Measurements from ENCODE around the gene PARP4.
"Not testable (repeated sequence)": the region's sequence is repeated elsewhere in the genome, so short reads cannot be mapped to it uniquely, and the experiment has no call there.

Gene PARP4

DNA sequence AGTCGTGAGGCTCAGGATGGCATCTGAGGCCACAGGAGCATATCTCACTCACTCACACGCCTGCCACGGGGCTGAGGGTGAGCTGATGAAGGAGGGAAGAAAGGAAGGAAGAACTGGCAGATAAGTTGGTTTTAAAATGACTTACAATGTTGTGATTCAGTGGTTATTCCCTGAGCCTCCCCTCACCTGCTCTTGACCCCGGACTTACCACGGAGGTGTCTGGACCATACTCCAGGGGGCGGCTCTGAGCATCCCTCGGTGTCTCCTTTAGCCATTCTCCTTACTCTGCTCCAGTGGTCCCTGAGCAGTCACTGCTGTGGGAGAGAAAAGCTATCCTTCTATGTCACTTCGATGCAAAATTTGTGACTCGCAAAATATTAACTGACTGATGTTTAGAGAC lies 141.3 kb downstream of the PARP4 start:
- not testable (repeated sequence) for DNase-seq

Data from anterior cingulate cortex (tissue), 58 donors.